NCI-H526 treated with DMSO at 0.1 percent for 48 hours (cell line): ENCODE data around the gene RALGPS1.

ENCODE experiments used
- DNase-seq: peaks from one replicate; lab custom pipeline; 2025; lab: John Stamatoyannopoulos, UW

The RALGPS1 gene

DNA sequence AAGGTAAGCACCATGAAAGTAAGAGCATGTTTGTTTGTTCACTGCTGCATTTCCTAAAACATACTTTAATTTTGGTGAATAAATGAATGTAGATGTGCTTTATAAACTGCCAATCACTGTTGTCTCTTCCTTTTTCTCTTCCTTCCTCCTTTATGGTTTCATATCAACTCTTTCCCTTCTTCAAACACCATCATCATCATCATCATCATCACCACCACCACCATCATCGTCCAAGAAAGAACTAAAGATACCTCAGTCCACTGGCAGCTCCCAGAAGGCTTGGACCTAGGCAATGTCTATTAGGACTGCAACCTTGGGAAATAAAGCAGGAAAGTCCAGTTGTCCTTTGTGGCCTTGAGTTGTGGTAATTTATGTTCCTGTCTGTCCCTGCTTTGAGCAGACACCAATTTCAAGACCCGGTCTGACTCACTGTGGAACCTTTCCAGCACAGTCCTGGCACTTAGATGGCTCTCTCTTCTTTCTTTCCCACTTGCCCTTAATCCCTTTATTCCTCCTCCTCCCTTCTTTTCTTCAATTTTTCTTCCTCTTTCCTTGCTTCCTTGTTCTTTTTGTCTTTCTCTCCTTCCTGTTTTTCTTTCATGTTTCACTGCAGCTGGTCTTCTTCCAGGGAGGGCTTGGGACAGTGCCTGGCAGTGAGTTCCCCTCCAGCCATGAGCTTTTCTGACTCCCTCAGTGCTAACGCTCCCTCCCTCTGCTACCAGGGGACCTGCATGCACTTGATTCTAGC lies 108.5 kb downstream of the RALGPS1 start:
- no peak for DNase-seq

DNA sequence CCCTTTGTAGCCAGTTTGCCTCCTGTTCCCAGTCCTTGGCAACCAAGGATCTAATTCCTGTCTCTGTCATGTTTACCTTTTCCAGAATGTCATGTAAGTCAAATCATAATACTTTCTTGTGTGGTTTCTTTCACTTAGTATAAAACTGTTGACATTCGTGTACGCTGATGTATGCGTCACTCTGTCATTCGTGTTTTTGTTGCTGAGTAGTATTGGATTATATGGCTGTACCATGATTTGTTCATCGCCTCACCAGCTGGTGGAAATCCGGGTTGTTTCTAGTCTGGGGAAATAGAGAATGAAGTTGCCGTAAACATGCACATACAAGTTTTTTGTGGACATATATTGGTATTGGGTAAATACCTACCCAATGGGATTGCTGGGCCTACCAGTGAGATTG lies 110.5 kb downstream of the RALGPS1 start:
- no peak for DNase-seq

DNA sequence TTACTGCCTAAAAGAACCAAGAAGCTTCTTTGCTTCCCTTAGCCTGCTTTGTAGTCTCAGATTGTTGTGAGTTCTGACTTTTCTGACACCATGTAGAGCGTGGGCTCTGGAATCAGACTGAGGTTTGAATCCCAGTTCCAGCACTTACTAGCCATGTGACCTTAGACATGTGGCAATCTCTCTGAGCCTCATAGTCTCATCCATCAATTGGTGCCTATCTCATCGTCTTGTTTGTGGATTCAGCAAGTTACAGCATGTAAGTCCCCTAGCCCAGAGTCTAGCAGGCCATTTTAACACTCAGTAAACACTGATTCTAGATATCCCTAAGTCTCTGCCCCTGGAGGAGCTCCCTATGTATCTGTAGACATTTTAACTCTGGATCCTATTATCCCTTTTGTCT lies 113.1 kb downstream of the RALGPS1 start:
- no peak for DNase-seq

DNA sequence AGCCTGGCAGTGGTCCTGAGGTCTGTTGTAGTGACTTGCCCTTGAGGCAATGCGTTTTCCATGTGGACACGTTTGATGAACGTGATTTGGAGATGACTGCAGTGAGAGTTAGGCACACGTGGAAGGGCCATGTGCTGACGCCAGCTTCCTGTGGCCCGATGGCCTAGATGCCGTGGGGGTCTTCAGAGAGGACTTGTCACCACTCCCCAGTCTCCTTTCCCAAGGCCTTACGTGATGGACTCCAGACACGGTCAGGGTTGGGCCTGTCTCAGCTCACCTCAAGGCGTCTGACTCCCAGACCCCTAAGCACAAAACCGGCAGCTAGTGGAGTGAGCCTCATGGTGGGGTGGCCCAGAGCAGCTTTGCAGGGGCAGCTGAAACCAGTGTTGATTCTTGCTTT lies 115.0 kb downstream of the RALGPS1 start:
- no peak for DNase-seq

DNA sequence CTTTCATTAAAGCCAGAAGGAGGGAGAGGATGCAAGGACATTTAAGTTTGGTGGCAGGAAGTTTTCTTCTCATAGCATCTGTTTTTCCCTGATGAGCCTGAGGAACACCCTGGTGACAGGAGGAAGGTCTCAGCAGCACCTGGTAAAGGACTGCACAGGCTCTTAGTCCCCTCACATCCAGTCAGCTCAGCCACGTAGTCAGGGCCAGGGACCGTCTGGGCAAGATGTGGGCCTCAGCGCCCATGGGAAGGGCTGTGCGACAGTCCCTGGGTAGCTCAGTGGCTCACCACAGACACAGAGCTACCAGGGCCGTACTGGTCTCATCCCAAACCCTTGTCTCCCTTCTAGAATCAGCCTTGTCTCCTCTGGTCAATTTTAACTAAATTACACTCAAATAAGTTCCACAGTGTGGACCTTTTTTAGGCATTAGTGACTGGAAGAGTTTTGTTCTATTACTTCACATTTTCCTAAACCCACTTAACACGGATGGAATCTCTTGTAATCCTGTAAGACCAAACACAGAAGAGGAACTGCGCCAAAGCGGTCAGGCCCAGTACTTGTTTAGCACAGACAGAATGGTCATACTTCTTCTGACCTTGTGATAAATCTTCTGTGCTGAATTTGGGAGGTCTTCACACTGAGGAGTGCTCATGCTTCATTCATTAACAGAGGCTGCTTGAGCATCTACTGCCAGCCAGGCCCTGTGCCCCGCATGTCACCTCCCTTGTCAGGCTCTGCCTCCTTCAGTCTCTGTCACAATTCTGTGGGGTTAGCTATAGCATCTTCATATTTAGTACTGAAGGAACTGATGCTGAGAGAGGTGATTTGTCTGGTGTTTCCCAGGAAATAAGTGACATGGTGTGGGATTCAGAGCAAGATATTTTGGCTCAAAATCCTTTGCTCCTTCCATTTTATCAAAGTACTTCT lies 116.5 kb downstream of the RALGPS1 start:
- no peak for DNase-seq

DNA sequence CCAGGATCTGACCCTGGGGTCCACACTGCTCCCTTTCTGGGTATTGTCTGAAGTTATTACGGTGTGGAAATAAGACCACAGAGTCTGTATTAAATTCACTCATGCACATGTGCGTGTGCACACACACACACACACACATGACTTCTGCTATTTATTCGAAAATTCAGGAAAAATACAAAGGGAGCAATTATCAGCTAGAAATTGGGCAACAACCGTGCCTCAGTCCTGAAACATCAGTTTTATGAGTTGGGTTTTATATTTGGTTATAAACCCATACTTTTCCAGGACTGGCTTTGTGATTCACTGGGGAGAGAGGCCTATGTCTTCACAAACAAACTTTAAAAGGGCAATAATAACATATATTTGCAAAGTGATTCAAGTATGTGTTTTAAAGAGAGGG lies 117.7 kb downstream of the RALGPS1 start:
- no peak for DNase-seq

DNA sequence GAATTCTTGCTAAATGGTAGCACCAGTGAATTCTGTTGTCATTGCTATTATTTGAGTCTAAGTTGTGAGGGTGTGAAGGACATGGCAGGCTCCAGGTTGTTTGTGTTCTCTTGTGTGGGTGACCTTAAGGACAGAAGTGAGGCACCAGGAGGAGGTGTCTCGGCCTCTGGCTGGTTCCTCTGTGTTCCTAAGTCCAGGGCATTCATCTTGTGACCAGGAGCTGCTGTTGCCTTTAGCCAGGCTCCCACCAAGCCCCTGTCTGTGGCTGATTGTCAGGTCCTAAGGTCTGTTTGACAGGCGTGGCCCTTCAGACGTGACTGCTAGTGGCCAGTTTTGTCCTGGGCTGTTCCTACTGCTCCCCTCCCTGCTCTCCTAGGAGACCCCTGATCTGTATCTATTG lies 118.5 kb downstream of the RALGPS1 start:
- DNase-seq, result no peak

DNA sequence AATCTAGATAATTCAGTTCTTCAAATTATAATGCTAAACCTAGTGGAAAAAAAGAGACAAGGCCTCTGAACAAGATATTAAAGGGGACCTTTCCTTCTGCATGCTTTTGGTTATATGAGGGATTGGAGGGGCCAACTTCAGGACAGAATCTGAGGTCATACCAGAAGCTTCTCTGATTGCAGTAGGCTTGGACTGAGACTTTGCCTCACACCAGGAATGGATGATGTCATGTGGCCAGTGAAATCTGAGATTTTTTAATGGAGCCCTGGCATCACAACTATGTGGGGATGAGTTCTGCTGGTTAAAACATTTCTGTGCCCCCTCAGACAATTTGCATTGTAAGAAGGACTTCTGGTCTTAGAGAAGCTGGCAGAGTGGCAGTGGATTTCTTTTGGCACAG lies 119.2 kb downstream of the RALGPS1 start:
- DNase-seq, result no peak

DNA sequence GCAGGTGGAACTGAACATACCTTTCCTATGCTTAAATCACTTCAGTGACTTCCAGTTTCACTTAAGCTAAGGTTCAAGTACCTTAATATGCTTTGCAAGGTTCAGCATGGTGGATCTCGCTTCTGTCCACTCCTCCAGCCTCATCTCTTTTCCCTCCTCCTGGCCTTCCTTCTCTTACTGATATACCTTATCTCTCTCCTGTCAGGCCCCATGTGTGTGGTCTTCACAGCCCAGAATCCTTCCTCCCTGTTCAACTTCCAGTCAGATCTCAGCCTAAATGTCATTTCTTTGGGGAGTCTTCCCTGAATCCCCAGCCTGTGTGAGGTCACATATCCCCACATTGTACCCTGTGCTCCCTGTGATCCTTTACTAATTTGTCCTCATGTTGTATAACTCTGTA lies 120.1 kb downstream of the RALGPS1 start:
- DNase-seq, result no peak

DNA sequence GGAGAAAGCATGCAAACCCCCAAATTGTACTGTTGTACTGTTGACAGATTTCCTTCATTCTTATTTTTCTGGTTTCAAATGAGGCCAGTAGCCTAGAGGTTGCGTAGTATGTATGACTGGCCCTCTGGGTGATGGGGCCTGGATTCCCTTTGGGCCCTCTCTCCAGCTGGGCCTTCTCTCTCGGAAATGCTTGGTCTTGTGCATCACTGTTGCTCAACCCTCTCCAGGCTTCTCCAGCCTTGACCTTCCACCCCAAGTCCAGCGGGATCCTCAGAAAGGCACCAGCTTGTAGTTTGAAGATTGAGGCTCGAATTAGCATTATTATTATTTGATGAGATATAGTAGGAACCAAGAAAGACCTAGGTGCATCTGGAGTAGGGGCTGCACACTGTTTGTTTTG lies 120.8 kb downstream of the RALGPS1 start:
- no peak for DNase-seq

DNA sequence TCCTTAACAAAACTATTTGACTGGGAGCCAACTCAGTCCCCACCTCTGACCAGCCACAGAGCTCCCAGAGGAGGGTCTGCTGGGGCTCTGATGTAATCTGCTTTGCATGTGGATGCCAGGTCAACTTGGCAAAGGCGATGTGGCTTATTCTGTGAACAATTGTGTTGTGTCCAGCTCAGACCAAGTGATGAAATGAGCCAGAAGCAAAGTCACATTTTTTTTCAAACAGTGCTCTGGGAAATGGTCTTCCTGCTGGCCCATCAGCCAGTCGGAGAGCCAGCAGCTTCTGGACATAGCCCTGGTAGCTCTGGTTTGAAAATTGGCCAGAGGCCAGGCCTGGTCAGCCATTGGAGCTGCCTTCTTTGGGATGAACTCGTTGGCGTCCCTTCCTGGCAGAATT lies 121.4 kb downstream of the RALGPS1 start:
- DNase-seq, result no peak

DNA sequence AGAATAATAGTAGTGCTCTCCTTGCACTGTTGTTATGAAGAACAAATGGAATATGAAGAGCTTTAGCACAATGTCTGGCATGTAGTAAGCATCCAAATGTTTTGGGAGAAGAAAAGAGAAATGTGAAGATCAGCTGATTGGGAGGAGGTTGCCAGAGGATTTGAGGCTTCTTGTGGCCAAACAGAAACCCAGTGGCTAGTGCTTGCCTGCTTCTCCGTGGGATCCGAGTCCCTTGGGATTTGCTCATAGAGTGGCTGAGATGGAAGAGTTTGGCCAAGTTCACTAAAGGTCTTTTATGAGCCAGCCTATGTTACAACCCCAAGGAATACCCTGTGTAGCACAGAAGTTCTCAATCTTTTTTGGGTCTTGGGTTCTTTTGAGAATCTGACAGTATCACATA lies 121.9 kb downstream of the RALGPS1 start:
- no peak for DNase-seq

DNA sequence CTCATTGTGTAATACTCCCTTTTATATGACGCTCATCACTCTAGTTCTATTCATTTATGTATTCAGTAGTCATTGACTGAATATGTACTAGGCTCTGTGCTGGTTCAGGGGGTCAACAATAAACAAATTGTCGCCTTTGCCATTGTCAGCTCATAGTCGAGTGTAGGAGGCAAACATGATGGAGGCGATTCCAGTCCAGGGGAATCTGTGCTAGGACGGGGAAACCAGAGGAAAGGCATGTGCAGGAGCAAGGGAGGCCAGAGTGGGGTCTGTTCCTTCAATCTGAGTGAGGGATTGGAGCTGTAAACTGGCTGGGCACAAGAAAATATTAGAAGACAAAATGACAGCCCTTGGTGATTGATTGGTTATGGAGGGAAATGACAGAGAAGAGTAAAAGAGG lies 123.9 kb downstream of the RALGPS1 start:
- no peak for DNase-seq

DNA sequence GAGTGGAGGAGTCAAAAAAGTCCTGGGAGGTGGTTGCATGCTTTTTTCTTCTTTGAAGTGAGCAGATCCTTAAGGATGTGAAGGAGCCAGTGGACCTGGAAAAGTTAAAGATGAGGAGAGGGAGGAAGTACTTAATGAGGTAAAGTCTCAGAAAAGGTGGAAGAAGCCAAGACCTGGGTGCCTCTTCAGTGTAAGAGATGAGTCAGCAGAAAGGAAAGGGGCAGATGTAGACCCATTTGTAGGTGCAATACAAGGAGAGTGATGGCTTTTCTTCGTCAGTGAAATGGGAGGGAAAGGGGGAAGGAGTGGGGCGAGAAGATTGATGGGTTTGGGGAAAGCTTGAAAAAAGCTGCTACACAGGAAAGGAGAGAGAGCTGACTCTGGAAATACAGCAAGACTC lies 124.9 kb downstream of the RALGPS1 start:
- DNase-seq, result no peak

DNA sequence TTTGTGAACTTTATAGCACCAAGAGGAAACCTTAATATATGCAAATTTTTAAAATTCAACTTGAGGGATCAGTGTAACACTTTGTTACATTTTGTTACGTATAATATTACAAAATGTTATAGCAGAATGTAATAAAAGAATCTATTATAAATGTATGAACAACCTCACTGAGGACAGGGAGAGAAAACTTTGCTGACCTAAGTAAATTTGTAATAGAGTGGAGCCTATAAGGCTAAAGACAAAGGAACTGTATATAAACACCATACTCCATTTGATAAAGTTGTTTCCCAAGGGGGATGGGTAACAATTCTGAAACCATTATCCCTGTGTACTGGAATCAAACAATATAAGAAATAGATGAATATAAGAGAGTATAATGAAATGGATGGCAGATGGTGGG lies 130.6 kb downstream of the RALGPS1 start:
- no peak for DNase-seq

DNA sequence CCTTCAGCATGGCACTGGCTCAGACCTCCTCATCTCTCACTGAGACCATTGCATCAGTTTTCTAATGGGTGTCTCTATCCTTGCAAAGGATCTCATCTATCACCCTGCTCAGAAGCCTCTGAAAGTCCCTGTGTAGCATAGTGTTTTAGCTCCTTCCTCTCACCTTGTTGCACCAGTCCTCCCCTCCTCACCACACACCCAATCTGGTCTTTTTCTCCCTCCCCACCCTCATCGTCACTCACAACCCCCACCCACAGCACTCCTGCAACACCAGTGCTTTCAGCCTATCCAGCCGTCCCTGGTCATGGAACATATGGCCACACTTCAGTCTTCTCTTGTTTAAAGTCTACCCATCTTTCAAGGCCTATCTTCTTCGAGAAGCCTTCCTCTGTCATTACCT lies 133.4 kb downstream of the RALGPS1 start:
- DNase-seq, result no peak

DNA sequence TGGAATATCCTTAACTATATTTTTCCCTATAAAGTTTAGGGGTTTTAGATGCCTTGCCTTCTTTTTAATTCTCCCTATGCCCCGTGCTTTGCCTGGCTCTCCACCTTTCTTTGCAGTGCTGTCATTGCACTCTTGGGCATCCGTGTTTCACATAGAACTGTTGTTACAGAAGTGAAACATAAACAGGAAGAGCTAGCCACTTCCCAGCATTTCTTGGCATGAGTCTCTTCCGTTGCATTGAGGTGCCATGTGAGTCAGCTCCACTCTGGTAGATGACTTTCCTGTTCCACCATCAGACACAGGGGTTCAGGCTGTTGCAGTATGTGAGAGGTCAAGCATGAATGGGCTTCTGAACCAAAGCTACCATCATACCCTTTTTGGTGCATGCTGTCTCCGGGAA lies 134.5 kb downstream of the RALGPS1 start:
- no peak for DNase-seq

DNA sequence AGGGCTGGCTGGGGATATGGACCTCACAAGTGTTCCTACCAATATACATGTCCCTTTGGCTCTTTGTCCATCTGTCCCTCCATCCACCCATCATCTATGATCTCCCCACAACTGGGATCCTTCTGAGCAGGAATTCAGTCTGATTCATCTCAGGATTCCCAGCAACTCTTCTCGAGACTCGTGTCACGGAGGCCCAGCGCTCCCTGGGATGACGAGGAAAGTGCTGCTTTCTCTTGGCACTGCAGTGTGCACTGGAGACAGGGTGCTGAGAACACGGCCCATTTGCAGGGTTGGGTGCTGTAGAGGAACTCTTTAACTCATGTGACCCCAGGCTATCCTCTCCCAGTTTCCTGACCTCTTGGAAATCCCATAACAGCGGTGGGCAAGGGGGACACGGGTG lies 135.0 kb downstream of the RALGPS1 start:
- no peak for DNase-seq

DNA sequence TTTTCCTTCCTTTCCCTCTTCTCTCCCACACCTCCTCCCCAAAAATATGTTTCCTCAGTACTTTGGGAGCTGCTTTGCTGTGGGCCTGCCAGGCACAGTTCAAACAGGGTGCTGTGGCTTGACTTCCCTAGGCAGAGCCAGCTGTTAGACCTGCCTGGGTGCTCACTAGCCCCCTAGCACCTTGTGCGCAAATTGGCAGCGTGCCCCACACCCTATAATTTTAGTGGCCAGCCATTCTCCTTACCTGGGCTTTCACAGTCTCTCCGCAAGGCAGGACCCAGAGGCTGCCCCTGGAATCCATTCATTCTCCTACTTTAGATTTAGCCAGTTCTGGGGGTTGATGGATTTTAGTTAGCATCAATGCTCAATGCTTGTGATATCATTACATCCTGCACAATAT lies 135.6 kb downstream of the RALGPS1 start:
- no peak for DNase-seq

DNA sequence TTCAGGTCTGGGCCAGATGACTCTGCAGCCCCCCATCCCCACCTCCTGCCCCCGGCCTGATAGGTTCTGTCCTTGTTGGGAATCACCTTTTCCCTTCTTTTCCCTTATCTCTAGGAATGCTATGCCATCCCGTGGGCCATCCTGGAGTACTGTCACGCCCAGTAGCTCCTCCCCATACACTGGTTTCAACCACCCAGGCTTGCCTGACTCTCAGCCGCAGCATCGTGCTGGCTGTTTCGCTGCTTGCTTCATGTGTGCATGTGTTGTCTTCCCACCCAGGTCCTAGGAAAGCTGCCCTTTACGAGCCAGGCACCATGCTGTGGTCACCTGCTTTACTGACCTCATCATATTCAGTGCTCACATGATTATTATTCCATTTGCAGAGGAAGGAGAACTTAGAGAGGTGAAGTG lies 136.0 kb downstream of the RALGPS1 start:
- no peak for DNase-seq

DNA sequence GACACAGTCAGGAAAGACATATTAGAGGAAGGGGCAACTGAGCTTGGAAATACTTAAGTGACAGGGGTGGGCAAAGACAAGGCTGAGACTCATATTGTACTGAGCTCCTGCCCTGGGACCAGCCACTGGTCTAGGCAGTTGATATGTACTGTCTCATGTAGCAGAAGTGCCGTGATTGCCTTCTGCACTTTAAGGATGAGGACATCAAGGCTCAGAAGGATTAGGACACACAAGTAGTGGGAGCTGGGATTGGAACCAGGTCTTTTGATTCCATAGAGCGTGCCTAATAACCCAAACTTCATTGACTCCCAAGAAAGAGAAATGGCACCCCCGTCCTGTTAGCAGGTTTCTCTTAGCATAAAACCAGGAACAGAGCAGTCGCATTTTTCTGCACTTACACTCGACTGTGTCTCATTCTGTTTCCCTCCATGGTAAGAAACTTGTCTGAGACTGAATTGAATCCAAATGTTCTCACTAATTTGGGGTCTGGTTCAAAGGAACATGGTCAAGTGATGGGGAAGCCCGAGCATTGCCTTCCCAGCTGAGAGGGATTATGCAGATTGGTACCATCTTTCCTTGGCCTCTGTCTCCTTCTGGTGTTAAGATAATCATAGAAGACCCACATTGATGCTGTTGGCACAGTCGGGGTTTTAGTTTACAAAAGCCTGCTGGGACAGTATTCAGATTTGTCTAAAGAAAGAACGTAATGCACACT lies 137.5 kb downstream of the RALGPS1 start:
- no peak for DNase-seq

DNA sequence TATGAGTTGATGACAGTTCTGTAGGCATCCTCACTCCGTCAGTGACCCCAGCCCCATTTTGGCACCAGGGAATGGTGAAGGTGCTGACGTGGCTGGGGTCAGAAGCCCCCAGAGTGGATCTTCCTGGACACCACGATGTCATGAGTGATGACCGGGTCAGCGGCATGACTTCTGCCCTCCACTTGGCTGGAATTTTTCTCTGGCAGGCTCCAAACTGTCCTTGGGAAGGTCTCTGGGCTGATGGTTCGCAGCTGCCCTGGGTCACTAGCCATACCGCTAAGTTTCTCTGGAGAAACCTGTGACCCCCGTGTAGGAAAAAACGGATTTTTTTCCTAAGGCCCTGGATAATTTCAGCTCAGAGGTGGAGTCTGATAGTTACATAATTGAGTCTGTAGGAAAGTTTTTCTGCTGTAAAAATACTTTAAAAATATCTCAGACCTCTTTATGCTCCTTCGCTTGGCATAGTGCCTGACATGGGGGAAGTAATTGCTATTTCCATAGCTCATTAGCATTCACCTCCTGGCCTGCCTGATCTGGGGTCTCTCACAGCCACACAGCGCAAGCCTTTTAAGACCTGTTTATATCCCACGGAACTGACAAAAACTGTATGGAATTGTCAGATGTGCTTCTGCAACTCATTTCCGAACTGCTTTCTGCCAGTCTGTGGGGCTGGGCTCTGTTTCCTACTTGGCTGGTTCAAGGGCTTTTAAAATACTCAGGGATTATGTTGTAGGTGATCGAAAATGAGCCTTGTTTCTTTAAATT lies 138.7 kb downstream of the RALGPS1 start:
- DNase-seq, result no peak
